GM18951 (cell line): ENCODE measurements around the gene CTDP1.
"Not testable (repeated sequence)": the region's sequence is repeated elsewhere in the genome, so short reads cannot be mapped to it uniquely, and the experiment has no call there.

Experiments
- POLR2A ChIP-seq: IDR thresholded peaks from 4 replicates; pipeline ENCODE4 v1.6.1; 2011; ENCODE audit warnings: mild to moderate bottlenecking; ENCODE audit not compliant: insufficient read length, insufficient read depth; ENCODE audit errors: extremely low read depth
- in situ Hi-C: fragments of 300-500 bp; cut with MboI; formaldehyde crosslinking; loops from one replicate; pipeline ENCODE4 v1.12.0; 2022; ENCODE audit warnings: low sequenced_read_pairs, mixed read lengths, inconsistent platforms; ENCODE audit not compliant: unreplicated experiment

The CTDP1 gene

GRCh38 chr18:79724299-79725080, 44.9 kb downstream of the CTDP1 start:
- in situ Hi-C loops, result no loop called here
- no peak for TF ChIP-seq POLR2A

DNA sequence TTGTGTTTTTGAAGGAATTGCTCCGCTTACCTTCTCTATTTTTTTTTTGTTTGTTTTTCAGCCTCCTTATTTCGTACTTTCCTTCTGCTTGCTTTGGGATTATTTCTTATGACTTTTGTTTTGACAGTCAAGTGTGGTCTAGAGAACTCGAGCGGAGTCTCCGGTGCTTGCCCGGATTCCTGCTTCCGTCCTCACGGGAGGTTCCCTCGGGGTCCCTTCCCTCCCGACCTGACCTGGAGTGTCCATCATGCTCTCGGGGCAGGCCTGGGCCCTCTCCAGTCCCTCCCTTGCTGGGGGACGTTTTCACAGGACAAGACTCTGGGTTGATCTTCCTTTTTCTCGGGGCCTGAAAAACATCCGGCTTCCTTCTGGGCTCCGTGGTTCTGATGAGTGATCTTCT, 45.9 kb downstream of the CTDP1 start:
- in situ Hi-C loops, result no loop called here
- no peak for TF ChIP-seq POLR2A

GRCh38 chr18:79726721-79727120, 47.1 kb downstream of the CTDP1 start:
- in situ Hi-C loops, result no loop called here
- no peak for TF ChIP-seq POLR2A

DNA sequence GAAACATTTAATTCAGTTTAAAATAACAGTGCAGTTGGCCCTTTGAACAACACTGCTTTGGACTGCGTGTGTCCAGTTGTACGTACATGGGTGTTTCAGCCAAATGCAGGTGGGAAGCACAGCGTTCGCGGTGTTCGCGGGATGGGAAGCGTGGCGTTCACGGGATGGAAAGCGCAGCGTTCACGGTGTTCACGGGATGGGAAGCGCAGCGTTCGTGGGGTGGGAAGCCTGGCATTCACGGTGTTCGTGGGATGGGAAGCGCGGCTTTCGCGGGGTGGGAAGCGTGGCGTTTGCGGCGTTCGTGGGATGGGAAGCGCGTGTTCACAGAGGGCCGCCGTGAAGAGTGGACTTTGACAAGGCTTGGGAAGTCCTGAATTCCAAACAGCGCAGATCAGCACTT, 47.6 kb downstream of the CTDP1 start:
- in situ Hi-C loops, result no loop called here
- no peak for TF ChIP-seq POLR2A

- TF ChIP-seq POLR2A, result no peak
- in situ Hi-C loops, result no loop called here
Measured at GRCh38 chr18:79728931-79729586, 49.5 kb downstream of the CTDP1 start.

DNA sequence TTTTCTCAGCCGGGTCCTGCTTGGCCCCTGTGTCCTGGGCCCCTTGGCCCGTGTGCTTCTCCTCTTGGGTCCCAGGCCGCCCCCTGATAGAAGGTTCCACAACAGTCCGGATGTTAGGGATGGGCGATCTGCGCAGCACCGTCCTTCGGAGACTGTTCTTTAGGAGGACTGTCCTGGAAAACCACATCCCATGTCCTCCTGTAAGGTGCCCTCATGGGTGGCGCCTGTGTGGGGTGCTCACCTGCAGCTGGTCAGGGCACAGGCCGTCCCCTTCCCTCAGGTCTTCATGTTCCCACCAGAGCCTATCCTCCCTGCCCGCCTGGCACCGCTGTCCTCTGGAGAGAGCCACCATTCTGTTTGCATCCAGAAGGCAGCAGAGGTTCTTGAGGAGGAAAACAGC, 50.0 kb downstream of the CTDP1 start:
- in situ Hi-C loops, result no loop called here
- no peak for TF ChIP-seq POLR2A

DNA sequence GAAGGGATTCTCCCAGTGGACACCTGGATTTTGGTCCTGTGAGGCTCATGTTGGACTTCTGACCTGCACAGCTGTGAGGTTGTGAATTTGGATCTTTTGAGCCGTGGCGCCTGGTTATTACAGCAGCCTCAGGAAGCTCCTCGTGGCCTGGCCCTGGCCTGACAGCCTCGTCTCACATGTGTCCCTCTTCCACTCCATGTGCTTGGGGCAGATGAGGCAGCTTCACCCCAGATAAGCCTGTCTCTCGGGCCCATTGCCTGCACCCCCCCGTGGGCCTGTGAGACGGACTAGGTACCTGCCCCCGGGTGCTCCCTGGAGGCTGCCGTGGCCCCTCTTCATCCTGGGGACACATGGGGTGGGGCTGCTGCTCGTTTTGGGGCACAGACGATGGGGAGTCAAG, 51.2 kb downstream of the CTDP1 start:
- in situ Hi-C loops, result no loop called here
- no peak for TF ChIP-seq POLR2A

DNA sequence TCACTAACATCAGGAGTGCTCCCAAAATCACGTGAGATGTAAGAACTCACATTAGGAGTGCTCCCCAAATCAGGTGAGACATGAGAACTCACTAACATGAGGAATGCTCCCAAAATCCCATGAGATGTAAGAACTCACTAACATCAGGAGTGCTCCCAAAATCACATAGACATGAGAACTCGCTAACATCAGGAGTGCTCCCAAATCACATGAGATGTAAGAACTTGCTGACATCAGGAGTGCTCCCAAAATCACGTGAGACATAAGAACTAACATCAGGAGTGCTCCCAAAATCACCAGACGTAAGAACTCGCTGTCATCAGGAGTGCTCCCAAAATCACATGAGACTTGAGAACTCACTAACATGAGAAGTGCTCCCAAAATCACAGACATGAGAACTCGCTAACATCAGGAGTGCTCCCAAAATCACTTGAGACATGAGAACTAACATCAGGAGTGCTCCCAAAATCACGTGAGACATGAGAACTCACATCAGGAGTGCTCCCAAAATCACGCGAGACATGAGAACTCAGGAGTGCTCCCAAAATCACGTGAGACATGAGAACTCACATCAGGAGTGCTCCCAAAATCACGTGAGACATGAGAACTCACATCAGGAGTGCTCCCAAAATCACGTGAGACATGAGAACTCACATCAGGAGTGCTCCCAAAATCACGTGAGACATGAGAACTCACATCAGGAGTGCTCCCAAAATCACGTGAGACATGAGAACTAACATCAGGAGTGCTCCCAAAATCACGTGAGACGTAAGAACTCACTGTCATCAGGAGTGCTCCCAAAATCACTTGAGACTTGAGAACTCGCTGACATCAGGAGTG, 52.5 kb downstream of the CTDP1 start:
- in situ Hi-C loops, result not testable (repeated sequence)

DNA sequence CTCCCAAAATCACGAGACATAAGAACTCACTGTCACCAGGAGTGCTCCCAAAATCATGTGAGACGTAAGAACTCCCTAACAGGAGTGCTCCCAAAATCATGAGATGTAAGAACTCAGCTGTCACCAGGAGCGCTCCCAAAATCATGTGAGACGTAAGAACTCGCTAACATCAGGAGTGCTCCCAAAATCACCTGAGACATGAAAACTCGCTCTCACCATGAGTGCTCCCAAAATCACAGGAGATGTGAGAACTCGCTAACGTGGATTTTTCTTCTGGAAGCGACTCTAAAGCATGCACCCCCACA, 53.1 kb downstream of the CTDP1 start:
- TF ChIP-seq POLR2A, result no peak
- in situ Hi-C loops, result no loop called here

GRCh38 chr18:79733135-79733701, 53.6 kb downstream of the CTDP1 start:
- in situ Hi-C loops, result no loop called here
- no peak for TF ChIP-seq POLR2A

DNA sequence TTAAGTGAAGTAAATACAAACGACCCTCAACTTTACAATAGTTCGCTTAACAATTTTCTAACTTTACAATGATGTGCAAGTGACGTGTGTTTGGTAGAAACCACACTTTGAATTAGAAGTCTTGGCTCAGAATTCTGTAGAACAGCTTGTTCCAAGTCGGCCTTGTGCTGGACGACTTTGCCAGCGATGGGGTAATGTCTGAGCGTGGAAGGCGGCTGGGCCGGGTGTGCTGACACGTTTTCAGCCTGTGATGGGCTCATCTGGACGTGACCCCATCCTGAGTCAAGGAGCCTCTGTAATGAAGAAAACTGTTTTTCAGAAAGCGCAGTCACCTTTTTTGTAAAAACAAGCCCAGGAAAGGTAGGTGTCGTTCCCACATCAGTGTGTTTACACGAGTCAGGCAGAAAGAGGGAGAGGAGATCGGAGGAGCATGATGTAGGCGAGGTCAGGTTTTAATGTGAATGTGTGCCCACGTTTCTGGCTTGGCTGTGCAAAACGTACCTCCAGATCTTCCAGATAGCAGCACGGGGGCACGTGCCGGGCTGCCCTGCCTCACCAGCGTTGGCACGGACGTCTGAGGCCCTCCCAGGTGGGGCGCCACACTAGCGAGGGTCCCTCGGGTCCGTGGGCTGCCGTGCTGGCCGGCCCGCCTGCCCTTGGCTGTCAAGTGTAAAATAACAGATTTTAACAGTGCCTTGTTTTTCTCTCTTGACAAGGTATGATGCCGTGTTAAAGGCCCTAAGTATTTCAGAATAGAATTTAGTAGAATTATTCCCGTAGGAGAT, 54.6 kb downstream of the CTDP1 start:
- no peak for TF ChIP-seq POLR2A
- in situ Hi-C loops, result no loop called here

- TF ChIP-seq POLR2A, result no peak
- in situ Hi-C loops, result no loop called here
Measured at GRCh38 chr18:79735071-79735980, 55.7 kb downstream of the CTDP1 start.

GRCh38 chr18:79736230-79736629, 56.6 kb downstream of the CTDP1 start:
- no peak for TF ChIP-seq POLR2A
- in situ Hi-C loops, result no loop called here
